K562 (cell line): Measurements from ENCODE around the gene TLDC2.
"Not testable (repeated sequence)": the region's sequence is repeated elsewhere in the genome, so short reads cannot be mapped to it uniquely, and the experiment has no call there.

Experiments
- ATF7 ChIP-seq: fragments of 450-650 bp; IDR thresholded peaks from 2 replicates; pipeline ENCODE4 v1.7.1; 2014; ENCODE audit warnings: mild to moderate bottlenecking, moderate library complexity
- NFE2L1 ChIP-seq: fragments of 450-650 bp; IDR thresholded peaks from 2 replicates; pipeline ENCODE4 v1.6.1; 2016; ENCODE audit warnings: missing genetic modification characterization, low read depth, mild to moderate bottlenecking, missing compliant biosample characterization, moderate library complexity, borderline replicate concordance
- SMARCA5 ChIP-seq: fragments of 450-650 bp; IDR thresholded peaks from 2 replicates; pipeline ENCODE4 v1.6.1; 2016
- TCF7L2 ChIP-seq: fragments of 150-350 bp; IDR thresholded peaks from 2 replicates; pipeline ENCODE4 v1.6.1; 2016; ENCODE audit warnings: low read depth, mild to moderate bottlenecking, low read length, moderate library complexity
- TF ChIP-seq, protein P1 (sequence below), 3 experiments: IDR thresholded peaks in 2 of 3; conservative IDR thresholded peaks in 1 of 3; 2 replicates each; pipeline ENCODE4 v1.5.1; 2011 to 2012; ENCODE audit warnings: low read length in 3 of 3, mild to moderate bottlenecking in 3 of 3, control low read depth in 2 of 3, improper control_type of control experiment in 1 of 3, inconsistent platforms in 1 of 3, low read depth in 1 of 3, mixed read lengths in 1 of 3, moderate library complexity in 1 of 3; ENCODE audit not compliant: insufficient read depth in 2 of 3
- TF ChIP-seq, protein P2 (sequence below), 2 experiments: IDR thresholded peaks; 2 replicates each; pipeline ENCODE4 v1.6.1; 2011; ENCODE audit warnings: borderline replicate concordance in 1 of 2, control low read depth in 1 of 2, low read depth in 1 of 2, low read length in 1 of 2, mild to moderate bottlenecking in 1 of 2, mixed read lengths in 1 of 2, moderate library complexity in 1 of 2; ENCODE audit not compliant: insufficient read depth in 1 of 2, insufficient read length in 1 of 2, poor library complexity in 1 of 2, severe bottlenecking in 1 of 2; ENCODE audit errors: extremely low read depth in 1 of 2
- TF ChIP-seq, protein P3 (sequence below): sonication (generic); formaldehyde crosslinking; IDR thresholded peaks from 2 replicates; pipeline ENCODE4 v1.8.1; 2023; ENCODE audit warnings: mild to moderate bottlenecking, missing genetic modification reagents
- TF ChIP-seq, protein P4 (sequence below): sonication (generic); formaldehyde crosslinking; IDR thresholded peaks from 2 replicates; pipeline ENCODE4 v1.9.0; 2022; ENCODE audit warnings: mild to moderate bottlenecking, missing genetic modification reagents
- TF ChIP-seq, protein P5 (sequence below), 2 experiments: fragments of 450-650 bp in 1 of 2; sonication (generic) in 1 of 2; formaldehyde crosslinking in 1 of 2; IDR thresholded peaks in 1 of 2; conservative IDR thresholded peaks in 1 of 2; 2 replicates each; pipeline versions ENCODE4 v1.6.1 to v1.8.1; 2016 to 2023; ENCODE audit warnings: mild to moderate bottlenecking in 2 of 2, moderate library complexity in 2 of 2, inconsistent platforms in 1 of 2, missing genetic modification reagents in 1 of 2
- TF ChIP-seq, protein P6 (sequence below): sonication (generic); formaldehyde crosslinking; IDR thresholded peaks from 2 replicates; pipeline ENCODE4 v1.8.0; 2022; ENCODE audit warnings: mild to moderate bottlenecking, missing genetic modification reagents

DNA sequence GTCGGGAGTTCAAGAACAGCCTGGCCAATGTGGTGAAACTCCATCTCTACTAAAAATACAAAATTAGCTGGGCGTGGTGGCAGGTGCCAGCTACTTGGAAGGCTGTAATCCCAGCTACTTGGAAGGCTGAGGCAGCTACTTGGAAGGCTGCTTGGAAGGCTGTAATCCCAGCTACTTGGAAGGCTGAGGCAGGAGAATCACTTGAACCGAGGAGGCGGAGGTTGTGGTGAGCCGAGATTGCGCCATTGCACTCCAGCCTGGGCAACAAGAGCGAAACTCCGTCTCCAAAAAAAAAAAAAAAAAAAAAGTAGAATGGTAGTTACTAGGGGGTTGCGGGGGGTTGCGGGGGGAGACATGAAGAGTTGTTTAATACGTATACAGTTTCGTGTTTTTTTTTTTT is 56.1 kb downstream of the TLDC2 start:
- not testable (repeated sequence) for TF ChIP-seq ATF7; TCF7L2; NFE2L1 (tag); SMARCA5
- TF ChIP-seq, protein P1, sequence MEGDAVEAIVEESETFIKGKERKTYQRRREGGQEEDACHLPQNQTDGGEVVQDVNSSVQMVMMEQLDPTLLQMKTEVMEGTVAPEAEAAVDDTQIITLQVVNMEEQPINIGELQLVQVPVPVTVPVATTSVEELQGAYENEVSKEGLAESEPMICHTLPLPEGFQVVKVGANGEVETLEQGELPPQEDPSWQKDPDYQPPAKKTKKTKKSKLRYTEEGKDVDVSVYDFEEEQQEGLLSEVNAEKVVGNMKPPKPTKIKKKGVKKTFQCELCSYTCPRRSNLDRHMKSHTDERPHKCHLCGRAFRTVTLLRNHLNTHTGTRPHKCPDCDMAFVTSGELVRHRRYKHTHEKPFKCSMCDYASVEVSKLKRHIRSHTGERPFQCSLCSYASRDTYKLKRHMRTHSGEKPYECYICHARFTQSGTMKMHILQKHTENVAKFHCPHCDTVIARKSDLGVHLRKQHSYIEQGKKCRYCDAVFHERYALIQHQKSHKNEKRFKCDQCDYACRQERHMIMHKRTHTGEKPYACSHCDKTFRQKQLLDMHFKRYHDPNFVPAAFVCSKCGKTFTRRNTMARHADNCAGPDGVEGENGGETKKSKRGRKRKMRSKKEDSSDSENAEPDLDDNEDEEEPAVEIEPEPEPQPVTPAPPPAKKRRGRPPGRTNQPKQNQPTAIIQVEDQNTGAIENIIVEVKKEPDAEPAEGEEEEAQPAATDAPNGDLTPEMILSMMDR (IDR thresholded peaks at IDR 0.05 in 2 of 3, conservative IDR thresholded peaks at IDR 0.05 in 1 of 3; ENCODE audit: insufficient read depth in 2 of 3, low read depth in 1 of 3, low read length in 3 of 3): not testable (repeated sequence)
- TF ChIP-seq, protein P2, sequence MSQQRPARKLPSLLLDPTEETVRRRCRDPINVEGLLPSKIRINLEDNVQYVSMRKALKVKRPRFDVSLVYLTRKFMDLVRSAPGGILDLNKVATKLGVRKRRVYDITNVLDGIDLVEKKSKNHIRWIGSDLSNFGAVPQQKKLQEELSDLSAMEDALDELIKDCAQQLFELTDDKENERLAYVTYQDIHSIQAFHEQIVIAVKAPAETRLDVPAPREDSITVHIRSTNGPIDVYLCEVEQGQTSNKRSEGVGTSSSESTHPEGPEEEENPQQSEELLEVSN (IDR thresholded peaks at IDR 0.05; ENCODE audit: borderline replicate concordance in 1 of 2, extremely low read depth in 1 of 2, insufficient read depth in 1 of 2, insufficient read length in 1 of 2, low read depth in 1 of 2, low read length in 1 of 2, poor library complexity in 1 of 2, severe bottlenecking in 1 of 2): not testable (repeated sequence)
- TF ChIP-seq, protein P3, sequence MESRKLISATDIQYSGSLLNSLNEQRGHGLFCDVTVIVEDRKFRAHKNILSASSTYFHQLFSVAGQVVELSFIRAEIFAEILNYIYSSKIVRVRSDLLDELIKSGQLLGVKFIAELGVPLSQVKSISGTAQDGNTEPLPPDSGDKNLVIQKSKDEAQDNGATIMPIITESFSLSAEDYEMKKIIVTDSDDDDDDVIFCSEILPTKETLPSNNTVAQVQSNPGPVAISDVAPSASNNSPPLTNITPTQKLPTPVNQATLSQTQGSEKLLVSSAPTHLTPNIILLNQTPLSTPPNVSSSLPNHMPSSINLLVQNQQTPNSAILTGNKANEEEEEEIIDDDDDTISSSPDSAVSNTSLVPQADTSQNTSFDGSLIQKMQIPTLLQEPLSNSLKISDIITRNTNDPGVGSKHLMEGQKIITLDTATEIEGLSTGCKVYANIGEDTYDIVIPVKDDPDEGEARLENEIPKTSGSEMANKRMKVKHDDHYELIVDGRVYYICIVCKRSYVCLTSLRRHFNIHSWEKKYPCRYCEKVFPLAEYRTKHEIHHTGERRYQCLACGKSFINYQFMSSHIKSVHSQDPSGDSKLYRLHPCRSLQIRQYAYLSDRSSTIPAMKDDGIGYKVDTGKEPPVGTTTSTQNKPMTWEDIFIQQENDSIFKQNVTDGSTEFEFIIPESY (CRISPR knock-in tag): not testable (repeated sequence)
- TF ChIP-seq, protein P4, sequence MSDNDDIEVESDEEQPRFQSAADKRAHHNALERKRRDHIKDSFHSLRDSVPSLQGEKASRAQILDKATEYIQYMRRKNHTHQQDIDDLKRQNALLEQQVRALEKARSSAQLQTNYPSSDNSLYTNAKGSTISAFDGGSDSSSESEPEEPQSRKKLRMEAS: not testable (repeated sequence)
- TF ChIP-seq, protein P5, sequence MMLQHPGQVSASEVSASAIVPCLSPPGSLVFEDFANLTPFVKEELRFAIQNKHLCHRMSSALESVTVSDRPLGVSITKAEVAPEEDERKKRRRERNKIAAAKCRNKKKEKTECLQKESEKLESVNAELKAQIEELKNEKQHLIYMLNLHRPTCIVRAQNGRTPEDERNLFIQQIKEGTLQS (IDR thresholded peaks at IDR 0.05): not testable (repeated sequence)
- TF ChIP-seq, protein P5 (CRISPR knock-in tag; conservative IDR thresholded peaks at IDR 0.05): not testable (repeated sequence)
- TF ChIP-seq, protein P6, sequence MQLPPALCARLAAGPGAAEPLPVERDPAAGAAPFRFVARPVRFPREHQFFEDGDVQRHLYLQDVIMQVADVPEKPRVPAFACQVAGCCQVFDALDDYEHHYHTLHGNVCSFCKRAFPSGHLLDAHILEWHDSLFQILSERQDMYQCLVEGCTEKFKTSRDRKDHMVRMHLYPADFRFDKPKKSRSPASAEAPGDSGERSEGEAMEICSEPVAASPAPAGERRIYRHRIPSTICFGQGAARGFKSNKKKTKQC (CRISPR knock-in tag): not testable (repeated sequence)
